ENCODE measurements around the gene MDP1. TPM values are rescaled to one million over a fixed set of nuclear protein-coding genes. Genes with fewer than 3 reads are reported as not detected.

MDP1 gene
- total and polyA plus RNA-seq, 2 of the 8 experiments (the other 6 are each of a cell fraction or from before 2014, with no cell fraction given), result 17.7 to 32.2 TPM

DNA sequence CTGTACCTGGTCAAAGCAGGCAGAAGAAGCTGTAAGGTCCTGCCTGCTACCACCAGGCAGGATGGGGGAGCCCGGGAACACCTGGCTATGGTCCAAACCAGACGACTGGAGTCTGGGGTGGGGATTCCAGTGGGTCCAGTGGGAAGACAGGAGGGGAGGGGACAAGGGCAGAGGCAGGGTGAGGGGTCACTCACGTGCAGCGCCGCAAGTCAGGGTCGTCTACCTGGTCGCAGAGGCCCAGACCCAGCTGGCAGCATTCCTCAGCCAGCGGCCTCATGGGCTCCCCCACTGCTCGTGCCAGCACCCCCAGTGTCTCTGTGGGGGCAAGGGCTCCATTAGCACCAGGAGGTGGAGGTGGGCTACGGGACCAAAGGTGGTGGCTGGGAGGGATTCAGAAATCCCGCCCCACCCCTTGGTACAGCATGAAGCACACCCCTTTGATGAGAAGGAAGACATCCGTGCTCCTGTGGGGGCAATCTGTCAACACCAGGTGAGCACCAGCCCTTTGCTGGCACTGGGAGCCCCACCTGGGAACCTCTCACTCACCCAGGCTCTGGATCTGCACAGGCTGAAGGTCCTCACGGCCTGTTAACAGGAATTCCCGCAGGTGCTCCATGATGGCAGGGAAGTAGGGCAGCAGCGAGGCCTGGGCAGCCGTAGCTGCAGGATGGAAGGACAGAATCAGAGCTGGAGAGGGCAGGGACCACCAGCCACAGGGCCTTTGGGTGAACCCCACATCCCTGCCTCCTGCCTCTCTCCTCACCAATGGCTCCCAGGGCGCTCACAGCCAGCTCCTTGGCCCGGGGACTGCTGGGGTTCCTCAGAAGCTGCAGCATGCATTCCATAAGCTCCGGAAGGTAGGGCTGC is 31.5 kb downstream of the MDP1 start (continued):
- no peak for TF ChIP-seq TBP (IDR thresholded peaks at IDR 0.05; ENCODE audit: low read depth, low read length)
- TF ChIP-seq RNF2 (IDR thresholded peaks at IDR 0.05; ENCODE audit: borderline replicate concordance, low read depth, low read length, missing control alignments, poor library complexity, severe bottlenecking), result no peak
- TF ChIP-seq SAP30 (IDR thresholded peaks at IDR 0.05; ENCODE audit: insufficient read depth, insufficient replicate concordance, low read length), result no peak

Measured in H1 (cell line).